HepG2 (cell line): Measurements from ENCODE around the gene DYNC1LI1. TPM values are rescaled to one million over a fixed set of nuclear protein-coding genes. Genes with fewer than 3 reads are reported as not detected.

Experiments used
- ATAC-seq: fragments of 200-7000 bp; cut with Tn5 transposase; 3 replicates; pipeline ENCODE4 v1.9.1; 2020; ENCODE audit warnings: mild to moderate bottlenecking, moderate library complexity
- BruUV-seq: library from RNA; stranded (reverse); fragments of 400-500 nt; replicated peaks from 2 replicates; lab custom pipeline; 2021; lab: Mats Ljungman, UMichigan
- CTCF ChIA-PET: fragments of 300-600 bp; formaldehyde crosslinking; extraction: SDS; loops from one replicate; lab custom pipeline; 2021; ENCODE audit warnings: low total read pairs, inconsistent platforms, low intra/inter-chr PET ratio; lab: Yijun Ruan, JAX
- POLR2A ChIA-PET: fragments of 350-600 bp; sonication (Branson Sonifier 250); formaldehyde crosslinking; loops from one replicate; lab custom pipeline; 2020; ENCODE audit warnings: antibody characterized with exemption, inconsistent platforms; lab: Yijun Ruan, JAX
- DNase-seq: peaks from one replicate; pipeline ENCODE4 v3.0.0-alpha.2; 2015; ENCODE audit warnings: low spot score
- FAIRE-seq: peaks from 3 replicates; lab custom pipeline; 2011; peaks lifted over from hg19 to GRCh38; lab: Jason Lieb, UNC
- H2AFZ ChIP-seq: one replicate; pipeline ENCODE4 v1.6.1; 2011; ENCODE audit warnings: low read length, inconsistent platforms
- H3K27ac ChIP-seq: fragments of 300-600 bp; 3 replicates; pipeline ENCODE4 v1.8.0; 2011; ENCODE audit warnings: mixed run types, mild to moderate bottlenecking, mixed read lengths, low read length, inconsistent platforms; ENCODE audit not compliant: insufficient read depth; ENCODE audit errors: extremely low read length
- H3K27me3 ChIP-seq, 2 experiments: fragments of 200-600 bp in 1 of 2; 2 replicates in 1 of 2; 3 replicates in 1 of 2; pipeline versions ENCODE4 v1.6.0 to v1.8.0; 2011; ENCODE audit warnings: low read length in 2 of 2, mild to moderate bottlenecking in 2 of 2, moderate library complexity in 2 of 2, inconsistent platforms in 1 of 2; ENCODE audit not compliant: insufficient read depth in 2 of 2, control insufficient read depth in 1 of 2
- H3K36me3 ChIP-seq, 2 experiments: fragments of 200-600 bp in 1 of 2; replicated peaks in 1 of 2; 2 replicates in 1 of 2; 3 replicates in 1 of 2; pipeline versions ENCODE4 v1.5.1 to v1.8.0; 2011; ENCODE audit warnings: low read length in 2 of 2, inconsistent platforms in 1 of 2; ENCODE audit not compliant: insufficient read depth in 2 of 2, control insufficient read depth in 1 of 2
- H3K4me1 ChIP-seq: 2 replicates; pipeline ENCODE4 v1.5.1; 2012; ENCODE audit warnings: low read length, inconsistent platforms; ENCODE audit not compliant: insufficient read depth
- H3K4me2 ChIP-seq: 2 replicates; pipeline ENCODE4 v1.6.0; 2011; ENCODE audit warnings: low read depth, low read length, inconsistent platforms
- H3K4me3 ChIP-seq, 3 experiments: fragments of 200-600 bp in 1 of 3; sonication (generic), shearing (Covaris generic) in 1 of 3; replicated peaks in 1 of 3; 2 replicates each; pipeline ENCODE4 v1.5.1; 2011 to 2016; ENCODE audit warnings: low read length in 3 of 3, inconsistent platforms in 2 of 3, low read depth in 2 of 3, mild to moderate bottlenecking in 2 of 3, control low read depth in 1 of 3, mixed read lengths in 1 of 3; ENCODE audit not compliant: insufficient read depth in 1 of 3
- H3K79me2 ChIP-seq: one replicate; pipeline ENCODE4 v1.6.1; 2011; ENCODE audit warnings: low read length, inconsistent platforms; ENCODE audit not compliant: insufficient read depth
- H3K9ac ChIP-seq: 2 replicates; pipeline ENCODE4 v1.6.0; 2011; ENCODE audit warnings: mild to moderate bottlenecking, low read depth, low read length, inconsistent platforms; ENCODE audit not compliant: insufficient read depth
- H3K9me3 ChIP-seq: 2 replicates; pipeline ENCODE4 v1.5.1; 2012; ENCODE audit warnings: mild to moderate bottlenecking, low read length
- H4K20me1 ChIP-seq: 2 replicates; pipeline ENCODE4 v1.6.0; 2011; ENCODE audit warnings: inconsistent platforms, mild to moderate bottlenecking, low read length, moderate library complexity; ENCODE audit not compliant: insufficient read depth
- CREM ChIP-seq, 2 experiments: sonication (generic) in 1 of 2; formaldehyde crosslinking in 1 of 2; IDR thresholded peaks; 2 replicates each; pipeline versions ENCODE4 v1.4.0 to v1.6.1; 2016 to 2020; ENCODE audit warnings: antibody characterized with exemption in 1 of 2, mild to moderate bottlenecking in 1 of 2, missing genetic modification reagents in 1 of 2
- PRMT3 ChIP-seq: sonication (generic); formaldehyde crosslinking; IDR thresholded peaks from 2 replicates; pipeline ENCODE4 v1.8.1; 2022; ENCODE audit warnings: low read depth, mild to moderate bottlenecking, moderate library complexity, missing genetic modification reagents, borderline replicate concordance
- TARDBP ChIP-seq: sonication (generic); formaldehyde crosslinking; IDR thresholded peaks from 2 replicates; pipeline ENCODE4 v1.8.0; 2022; ENCODE audit warnings: mild to moderate bottlenecking, missing genetic modification reagents
- ZNF282 ChIP-seq: fragments of 450-650 bp; IDR thresholded peaks from 2 replicates; pipeline ENCODE4 v1.6.1; 2018; ENCODE audit not compliant: partially characterized antibody
- ZNF343 ChIP-seq: sonication (generic); formaldehyde crosslinking; IDR thresholded peaks from 2 replicates; pipeline ENCODE4 v1.4.0; 2020; ENCODE audit warnings: mild to moderate bottlenecking, missing genetic modification reagents
- ZNF878 ChIP-seq: sonication (generic); formaldehyde crosslinking; IDR thresholded peaks from 2 replicates; pipeline ENCODE4 v1.8.1; 2023; ENCODE audit warnings: mild to moderate bottlenecking, missing genetic modification reagents, moderate library complexity
- ZSCAN29 ChIP-seq: sonication (generic); formaldehyde crosslinking; conservative IDR thresholded peaks from 2 replicates; pipeline ENCODE4 v1.4.0; 2020; ENCODE audit warnings: mild to moderate bottlenecking, missing genetic modification reagents
- WGBS: methylation state at CpG from one replicate; pipeline ENCODE4 v1.1.6; 2017; ENCODE audit warnings: low lambda C conversion rate; 5-methylcytosine and 5-hydroxymethylcytosine counted together
- in situ Hi-C: cut with HindIII; loops from 2 replicates; pipeline ENCODE4 v1.10.0; 2017; ENCODE audit warnings: low pct_unique_long_range_greater_than_20kb; ENCODE audit not compliant: extremely low pct_ligation_motif_present
- intact Hi-C: fragments of 100-400 bp; cut with micrococcal nuclease; formaldehyde crosslinking; loops from one replicate; pipeline ENCODE4 v1.10.0; 2022; ENCODE audit not compliant: unreplicated experiment
- polyA plus RNA-seq, 8 experiments: library from polyadenylated mRNA; depleted of rRNA in 3 of 8; stranded (reverse) in 7 of 8; unstranded in 1 of 8; fragments of >200 nt; fragmentation: Illumina TruSeq in 4 of 8; extraction: Trizol in 4 of 8; gene quantifications; 2 replicates each; pipeline versions ENCODE4 v1.2.1 to v1.2.3, GENCODE V29; 2011 to 2016; ENCODE audit warnings: low read depth in 4 of 8, missing spikeins in 1 of 8, mixed read lengths in 1 of 8; ENCODE audit not compliant: insufficient read depth in 1 of 8
- total RNA-seq, 5 experiments: library from RNA; depleted of rRNA; stranded (reverse); fragments of >200 nt; fragmentation: Illumina TruSeq; extraction: Trizol; gene quantifications; 2 replicates each; pipeline ENCODE4 v1.2.3, GENCODE V29; 2016; ENCODE audit warnings: low read depth in 1 of 5
- TF ChIP-seq, protein P1 (sequence below): IDR thresholded peaks from 2 replicates; pipeline ENCODE4 v1.6.1; 2016; ENCODE audit warnings: mild to moderate bottlenecking, missing biosample characterization, missing genetic modification reagents
- TF ChIP-seq, protein P2 (sequence below): sonication (generic); formaldehyde crosslinking; IDR thresholded peaks from 2 replicates; pipeline ENCODE4 v1.8.0; 2022; ENCODE audit warnings: mild to moderate bottlenecking, missing genetic modification reagents, moderate library complexity
- TF ChIP-seq, protein P3 (sequence below): IDR thresholded peaks from 2 replicates; pipeline ENCODE4 v1.6.1; 2016
- TF ChIP-seq, protein P4 (sequence below): sonication (generic); formaldehyde crosslinking; IDR thresholded peaks from 2 replicates; pipeline ENCODE4 v1.8.0; 2022; ENCODE audit warnings: missing genetic modification reagents, mild to moderate bottlenecking, inconsistent platforms, borderline replicate concordance
- TF ChIP-seq, protein P5 (sequence below): sonication (generic); formaldehyde crosslinking; IDR thresholded peaks from 2 replicates; pipeline ENCODE4 v1.4.0; 2020; ENCODE audit warnings: mild to moderate bottlenecking, low read depth, missing genetic modification reagents
- TF ChIP-seq, protein P6 (sequence below): sonication (generic); formaldehyde crosslinking; IDR thresholded peaks from 2 replicates; pipeline ENCODE4 v1.4.0; 2020; ENCODE audit warnings: missing genetic modification reagents
- TF ChIP-seq, protein P7 (sequence below): sonication (generic); formaldehyde crosslinking; IDR thresholded peaks from 2 replicates; pipeline ENCODE4 v1.8.0; 2022; ENCODE audit warnings: missing genetic modification reagents, low read depth, mild to moderate bottlenecking, borderline replicate concordance

The DYNC1LI1 gene
- total and polyA plus RNA-seq, 2 of the 13 experiments (the other 11 are each of a cell fraction or from before 2014, with no cell fraction given) = 13.4 to 37.1 TPM

DNA sequence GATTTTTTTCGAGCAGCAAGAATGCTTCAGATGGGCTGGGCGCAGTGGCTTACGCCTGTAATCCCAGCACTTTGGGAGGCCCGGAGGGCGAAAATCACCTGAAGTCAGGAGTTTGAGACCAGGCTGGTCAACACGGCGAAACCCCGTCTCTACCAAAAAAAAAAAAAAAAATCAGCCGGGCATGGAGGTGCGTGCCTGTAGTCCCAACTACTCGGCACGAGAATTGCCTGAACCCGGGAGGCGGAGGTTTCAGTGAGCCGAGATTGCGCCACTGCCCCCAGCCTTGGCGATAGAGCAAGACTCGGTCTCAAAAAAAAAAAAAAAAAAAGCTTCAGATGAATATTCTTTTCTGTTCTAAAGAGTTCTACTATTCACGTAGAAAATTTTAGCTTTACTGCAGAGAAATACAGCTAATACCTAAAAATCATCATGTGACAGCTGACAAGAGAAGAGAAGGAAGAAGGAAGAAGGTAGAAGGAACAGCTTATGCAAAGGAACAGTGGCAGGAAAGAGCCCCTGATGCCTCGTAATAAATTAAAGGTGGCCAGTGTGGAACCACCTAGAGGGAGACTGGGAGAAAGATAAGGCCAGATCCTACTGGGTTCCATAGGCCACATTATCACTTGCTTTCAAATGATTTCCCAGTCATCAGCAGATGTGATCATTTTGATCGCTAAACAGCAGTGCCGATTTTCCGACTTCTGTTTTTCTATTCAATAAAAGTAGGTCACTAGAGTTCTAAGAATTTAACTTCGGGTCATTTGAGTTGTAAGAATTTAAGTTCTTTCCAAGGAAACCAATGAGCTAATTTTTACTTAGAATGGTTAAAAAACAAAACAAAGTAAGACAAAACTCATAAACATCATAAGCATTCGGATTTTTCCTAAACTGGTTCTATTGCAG, 69.5 kb downstream of the DYNC1LI1 start:
- Histone ChIP-seq H3K4me1 (peaks cover 47% of the 10 kb centered on the region), H3K4me3 (peak overlapping the region; percentile 76 to 97 (median 82)), H3K79me2 (peaks cover 30% of the 10 kb centered on the region), H3K27ac (no peak overlapping the region), H2AFZ (no peak overlapping the region), H3K27me3 (no peaks in the 10 kb centered on the region; a peak in 1 of 5 replicates), H3K9me3 (no peaks in the 10 kb centered on the region), H4K20me1 (no peaks in the 10 kb centered on the region), H3K9ac (peak overlapping the region; percentile 87), H3K36me3 (no peaks in the 10 kb centered on the region), H3K4me2 (peak overlapping the region; percentile 85)
- no peak for ATAC-seq
- BruUV-seq = TSS peak; percentile 61
- WGBS = 6% methylated on average over 25 of the region's 25 CpGs
- in situ Hi-C loops (loop anchor here (10.0 kb wide), 1 partner anchor 434 kb away; no protein-coding TSS in a partner anchor), intact Hi-C loops (loop anchor here (10.0 kb wide), 1 partner anchor 106 kb away; the partner anchor contains the start of gene CMTM7)
- no peak for FAIRE-seq
- POLR2A ChIA-PET = interaction anchor here (0.7 kb wide), 1 partner anchor 19 kb away, joined by 5 read pairs; no protein-coding TSS in a partner anchor
- DNase-seq = no peak
- CTCF ChIA-PET = no interaction called here
- TF ChIP-seq, protein P1, sequence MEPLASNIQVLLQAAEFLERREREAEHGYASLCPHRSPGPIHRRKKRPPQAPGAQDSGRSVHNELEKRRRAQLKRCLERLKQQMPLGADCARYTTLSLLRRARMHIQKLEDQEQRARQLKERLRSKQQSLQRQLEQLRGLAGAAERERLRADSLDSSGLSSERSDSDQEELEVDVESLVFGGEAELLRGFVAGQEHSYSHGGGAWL (CRISPR knock-in tag) = no peak
- TF ChIP-seq TARDBP (peak; percentile 2; the same call in 1 of the 2 replicates), PRMT3 (CRISPR knock-in tag) (no peak), CREM (IDR thresholded peaks at IDR 0.05) (0 out of 2 replicates have a peak, but pooled peaks have one; percentile 5), CREM (CRISPR knock-in tag; IDR thresholded peaks at IDR 0.05) (no peak), ZNF878 (CRISPR knock-in tag) (0 out of 2 replicates have a peak, but pooled peaks have one; percentile 12), ZNF282 (no peak), ZSCAN29 (CRISPR knock-in tag) (no peak), ZNF343 (no peak)
- TF ChIP-seq, protein P2, sequence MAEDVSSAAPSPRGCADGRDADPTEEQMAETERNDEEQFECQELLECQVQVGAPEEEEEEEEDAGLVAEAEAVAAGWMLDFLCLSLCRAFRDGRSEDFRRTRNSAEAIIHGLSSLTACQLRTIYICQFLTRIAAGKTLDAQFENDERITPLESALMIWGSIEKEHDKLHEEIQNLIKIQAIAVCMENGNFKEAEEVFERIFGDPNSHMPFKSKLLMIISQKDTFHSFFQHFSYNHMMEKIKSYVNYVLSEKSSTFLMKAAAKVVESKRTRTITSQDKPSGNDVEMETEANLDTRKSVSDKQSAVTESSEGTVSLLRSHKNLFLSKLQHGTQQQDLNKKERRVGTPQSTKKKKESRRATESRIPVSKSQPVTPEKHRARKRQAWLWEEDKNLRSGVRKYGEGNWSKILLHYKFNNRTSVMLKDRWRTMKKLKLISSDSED (CRISPR knock-in tag) = no peak
- TF ChIP-seq, protein P3, sequence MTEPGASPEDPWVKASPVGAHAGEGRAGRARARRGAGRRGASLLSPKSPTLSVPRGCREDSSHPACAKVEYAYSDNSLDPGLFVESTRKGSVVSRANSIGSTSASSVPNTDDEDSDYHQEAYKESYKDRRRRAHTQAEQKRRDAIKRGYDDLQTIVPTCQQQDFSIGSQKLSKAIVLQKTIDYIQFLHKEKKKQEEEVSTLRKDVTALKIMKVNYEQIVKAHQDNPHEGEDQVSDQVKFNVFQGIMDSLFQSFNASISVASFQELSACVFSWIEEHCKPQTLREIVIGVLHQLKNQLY (CRISPR knock-in tag) = no peak
- TF ChIP-seq, protein P4, sequence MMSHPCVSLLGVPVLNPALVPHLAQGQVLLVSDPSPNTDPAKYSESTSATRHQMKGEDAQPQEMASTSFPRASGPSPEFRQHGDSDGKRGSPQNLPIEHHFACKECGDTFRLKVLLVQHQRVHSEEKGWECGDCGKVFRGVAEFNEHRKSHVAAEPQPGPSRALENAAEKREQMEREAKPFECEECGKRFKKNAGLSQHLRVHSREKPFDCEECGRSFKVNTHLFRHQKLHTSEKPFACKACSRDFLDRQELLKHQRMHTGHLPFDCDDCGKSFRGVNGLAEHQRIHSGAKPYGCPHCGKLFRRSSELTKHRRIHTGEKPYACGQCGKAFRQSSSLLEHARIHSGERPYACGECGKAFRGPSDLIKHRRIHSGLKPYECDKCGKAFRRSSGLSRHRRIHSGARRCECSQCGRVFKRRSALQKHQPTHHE (CRISPR knock-in tag) = no peak
- TF ChIP-seq, protein P5, sequence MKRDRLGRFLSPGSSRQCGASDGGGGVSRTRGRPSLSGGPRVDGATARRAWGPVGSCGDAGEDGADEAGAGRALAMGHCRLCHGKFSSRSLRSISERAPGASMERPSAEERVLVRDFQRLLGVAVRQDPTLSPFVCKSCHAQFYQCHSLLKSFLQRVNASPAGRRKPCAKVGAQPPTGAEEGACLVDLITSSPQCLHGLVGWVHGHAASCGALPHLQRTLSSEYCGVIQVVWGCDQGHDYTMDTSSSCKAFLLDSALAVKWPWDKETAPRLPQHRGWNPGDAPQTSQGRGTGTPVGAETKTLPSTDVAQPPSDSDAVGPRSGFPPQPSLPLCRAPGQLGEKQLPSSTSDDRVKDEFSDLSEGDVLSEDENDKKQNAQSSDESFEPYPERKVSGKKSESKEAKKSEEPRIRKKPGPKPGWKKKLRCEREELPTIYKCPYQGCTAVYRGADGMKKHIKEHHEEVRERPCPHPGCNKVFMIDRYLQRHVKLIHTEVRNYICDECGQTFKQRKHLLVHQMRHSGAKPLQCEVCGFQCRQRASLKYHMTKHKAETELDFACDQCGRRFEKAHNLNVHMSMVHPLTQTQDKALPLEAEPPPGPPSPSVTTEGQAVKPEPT (CRISPR knock-in tag) = no peak
- TF ChIP-seq, protein P6, sequence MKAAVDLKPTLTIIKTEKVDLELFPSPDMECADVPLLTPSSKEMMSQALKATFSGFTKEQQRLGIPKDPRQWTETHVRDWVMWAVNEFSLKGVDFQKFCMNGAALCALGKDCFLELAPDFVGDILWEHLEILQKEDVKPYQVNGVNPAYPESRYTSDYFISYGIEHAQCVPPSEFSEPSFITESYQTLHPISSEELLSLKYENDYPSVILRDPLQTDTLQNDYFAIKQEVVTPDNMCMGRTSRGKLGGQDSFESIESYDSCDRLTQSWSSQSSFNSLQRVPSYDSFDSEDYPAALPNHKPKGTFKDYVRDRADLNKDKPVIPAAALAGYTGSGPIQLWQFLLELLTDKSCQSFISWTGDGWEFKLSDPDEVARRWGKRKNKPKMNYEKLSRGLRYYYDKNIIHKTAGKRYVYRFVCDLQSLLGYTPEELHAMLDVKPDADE (CRISPR knock-in tag) = no peak
- TF ChIP-seq, protein P7, sequence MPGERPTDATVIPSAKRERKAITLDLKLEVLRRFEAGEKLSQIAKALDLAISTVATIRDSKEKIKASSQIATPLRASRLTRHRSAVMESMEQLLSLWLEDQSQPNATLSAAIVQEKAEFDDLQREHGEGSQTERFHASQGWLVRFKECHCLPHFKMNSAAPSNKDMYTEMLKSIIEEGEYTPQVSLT (CRISPR knock-in tag) = no peak
